HK-2 (cell line): Measurements from ENCODE around the gene PAAF1.

Experiments
- DNase-seq: peaks from one replicate; pipeline ENCODE4 v3.0.0-alpha.2; 2018; ENCODE audit not compliant: unreplicated experiment

PAAF1 gene

DNA sequence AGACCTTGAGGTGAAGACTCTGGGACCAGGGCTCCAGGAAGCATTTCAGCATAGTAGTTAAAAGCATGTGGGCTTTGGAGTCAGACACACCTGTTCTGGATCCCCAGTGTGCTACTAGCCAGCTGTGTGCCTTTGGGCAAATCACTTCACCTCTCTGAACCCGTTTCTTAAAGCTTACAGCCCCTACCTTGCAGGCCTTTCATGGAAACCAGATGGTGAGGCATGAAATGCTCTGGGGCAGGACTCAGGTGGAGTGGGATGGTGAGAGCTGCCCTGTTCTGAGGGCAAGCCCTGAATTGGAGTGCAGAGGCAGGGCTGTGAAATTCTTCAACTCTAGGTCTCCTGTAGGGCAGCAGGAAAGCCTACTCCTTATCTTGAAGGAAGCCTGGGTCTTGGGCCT is 95.4 kb downstream of the PAAF1 start:
- no peak for DNase-seq

DNA sequence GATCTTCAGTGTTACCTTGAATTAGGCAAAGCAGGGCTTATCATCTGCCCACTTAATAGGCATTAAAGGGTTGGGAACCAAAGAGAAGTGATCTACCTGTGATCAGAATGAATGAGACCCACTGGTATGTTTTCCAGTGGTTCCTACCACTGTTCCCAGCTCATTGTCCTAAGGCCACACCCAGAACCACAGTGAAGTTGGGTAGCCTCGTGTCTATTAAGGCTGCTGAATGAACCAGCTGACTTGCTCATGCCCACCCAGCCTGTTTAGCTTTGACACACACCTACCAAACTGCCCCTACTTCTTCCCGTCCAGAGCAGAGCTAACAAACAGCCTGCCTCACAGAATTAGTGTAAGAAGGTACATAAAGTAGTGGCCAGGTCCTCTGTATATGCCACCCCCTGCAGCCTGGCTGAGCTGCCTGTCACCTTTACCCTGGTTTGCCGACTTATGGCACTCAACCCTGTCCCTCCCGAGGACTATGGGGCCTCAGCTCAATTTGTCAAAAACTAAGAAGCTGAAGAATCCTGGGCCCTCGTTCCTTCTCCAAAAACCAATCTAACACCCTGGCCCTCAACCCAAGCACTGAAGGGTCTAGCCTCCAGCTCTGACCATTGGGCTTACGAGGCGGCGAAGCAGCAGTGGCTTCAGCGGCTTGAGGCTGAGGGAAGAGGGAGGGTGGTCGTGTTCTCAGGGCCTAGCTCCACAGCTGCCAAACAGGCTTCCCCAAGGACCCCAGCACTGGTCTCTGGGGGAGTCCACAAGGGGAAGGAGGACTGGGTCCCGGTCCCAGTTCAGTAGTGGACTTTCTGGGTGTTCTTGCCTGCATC is 96.0 kb downstream of the PAAF1 start:
- peak; percentile 32 for DNase-seq

DNA sequence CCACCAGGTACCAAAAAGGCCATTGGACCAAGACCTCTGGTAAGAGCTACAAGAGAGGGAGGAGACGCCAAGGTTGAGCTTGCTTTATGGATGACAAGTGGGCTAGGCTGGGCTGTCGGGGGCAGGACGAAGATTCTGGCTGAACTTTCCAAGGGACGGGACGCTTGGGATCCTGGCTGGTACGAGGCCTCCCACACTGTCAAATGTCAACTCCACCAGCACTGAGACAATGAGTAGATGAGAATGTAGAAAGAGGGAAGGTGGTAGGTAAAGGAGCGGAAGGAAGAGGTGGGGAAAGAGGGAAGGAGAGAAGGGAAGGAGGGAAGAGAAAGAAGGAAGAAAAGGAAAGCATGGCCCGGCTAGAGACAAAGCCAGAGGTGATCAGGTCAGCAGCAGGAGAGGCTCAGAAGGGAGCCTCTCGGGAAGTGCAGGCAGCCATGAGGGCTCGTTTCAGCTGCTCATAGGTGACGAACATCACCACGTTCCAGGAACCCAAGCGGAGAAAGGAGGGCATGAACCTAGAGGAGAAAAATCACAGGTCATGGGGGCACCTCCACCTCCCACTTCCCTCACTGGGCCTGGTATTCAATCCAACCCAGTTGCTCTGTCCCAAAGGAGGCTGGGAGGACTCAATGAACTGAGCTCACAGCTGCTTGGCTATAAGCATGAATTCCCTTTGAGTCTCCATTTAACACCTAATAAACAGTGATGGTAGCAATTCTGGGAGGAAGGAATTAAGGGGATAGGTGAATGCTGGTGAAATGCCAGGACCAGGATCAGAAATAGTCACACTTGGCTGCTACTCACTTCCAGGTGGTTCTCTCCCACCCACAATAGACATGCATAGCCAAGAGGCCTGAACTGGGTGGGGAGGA is 98.0 kb downstream of the PAAF1 start:
- no peak for DNase-seq

DNA sequence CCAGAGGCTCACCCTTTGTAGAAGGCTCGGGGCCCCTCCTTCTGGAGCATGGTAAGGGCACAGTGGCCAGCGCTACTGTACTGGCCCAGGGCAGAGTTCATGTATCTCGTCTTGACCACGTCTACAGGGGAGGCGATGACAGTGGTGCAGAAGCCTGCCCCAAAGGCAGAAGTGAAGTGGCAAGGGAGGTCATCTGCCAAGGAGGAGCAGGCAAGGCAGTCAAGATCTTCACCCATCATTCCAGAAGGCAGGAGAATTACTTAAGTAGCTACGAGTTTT is 98.6 kb downstream of the PAAF1 start:
- DNase-seq: no peak

DNA sequence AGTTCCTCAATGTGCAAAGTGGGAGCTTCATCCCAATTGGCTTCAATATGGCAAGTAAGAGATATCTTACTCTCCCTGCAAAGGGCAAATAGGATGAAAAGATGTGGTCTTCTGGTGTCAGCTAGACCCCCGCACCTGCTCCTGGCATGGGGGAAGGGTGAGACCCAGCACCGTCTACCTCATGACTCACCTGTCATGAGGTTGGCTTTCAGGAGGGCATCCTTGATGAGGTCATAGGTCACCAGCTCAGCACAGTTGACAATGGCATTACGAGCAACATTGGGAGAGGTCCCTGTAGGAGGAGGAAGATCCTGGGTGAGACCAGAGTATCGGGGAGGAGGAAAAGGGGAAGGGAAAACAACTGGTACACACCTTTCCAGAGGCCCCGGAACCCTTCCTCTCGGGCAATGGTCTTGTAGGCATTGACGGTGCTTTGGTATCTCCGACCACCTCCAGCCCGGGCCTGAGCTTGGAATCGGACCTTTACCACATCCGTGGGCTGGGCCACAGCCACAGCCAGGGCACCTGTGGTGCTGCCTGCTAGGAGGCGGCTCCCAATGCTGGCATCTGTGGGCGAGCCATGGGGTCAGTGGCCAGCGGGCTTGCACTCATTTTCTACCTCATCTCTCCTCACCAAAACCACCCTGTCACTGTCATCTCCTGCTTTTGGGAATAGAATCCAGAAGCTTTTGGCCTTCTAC is 99.8 kb downstream of the PAAF1 start:
- DNase-seq: no peak

DNA sequence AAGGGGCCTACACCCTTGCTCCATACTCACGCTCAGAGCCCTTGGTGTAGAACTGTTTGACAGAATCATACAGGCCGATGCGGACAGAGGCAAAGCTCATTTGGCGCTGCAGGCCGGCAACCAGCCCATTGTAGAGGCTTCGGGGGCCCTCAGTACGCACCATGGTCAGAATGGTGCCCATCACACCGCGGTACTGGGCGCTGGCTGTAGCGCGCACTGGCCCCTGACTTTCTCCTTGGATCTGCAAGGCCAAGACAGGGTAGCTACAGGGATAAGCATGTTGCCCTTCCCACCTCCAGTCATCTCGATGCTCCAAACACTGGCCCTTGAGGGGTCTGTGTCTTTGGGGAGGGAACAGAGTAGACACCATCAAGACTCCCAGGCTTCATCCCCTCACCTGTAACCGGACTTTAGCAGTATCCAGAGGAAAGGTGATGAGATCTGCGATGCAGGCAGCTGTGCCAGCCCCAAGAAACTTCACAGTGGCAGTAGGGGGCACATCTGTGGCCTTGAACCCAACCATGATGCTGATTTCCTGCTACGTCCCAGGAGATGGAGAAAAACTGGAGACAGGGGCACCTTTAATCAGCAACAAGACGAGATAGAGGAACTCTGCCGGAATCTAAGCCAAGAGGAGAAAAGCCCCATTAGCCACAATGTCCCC is 101.2 kb downstream of the PAAF1 start:
- no peak for DNase-seq

DNA sequence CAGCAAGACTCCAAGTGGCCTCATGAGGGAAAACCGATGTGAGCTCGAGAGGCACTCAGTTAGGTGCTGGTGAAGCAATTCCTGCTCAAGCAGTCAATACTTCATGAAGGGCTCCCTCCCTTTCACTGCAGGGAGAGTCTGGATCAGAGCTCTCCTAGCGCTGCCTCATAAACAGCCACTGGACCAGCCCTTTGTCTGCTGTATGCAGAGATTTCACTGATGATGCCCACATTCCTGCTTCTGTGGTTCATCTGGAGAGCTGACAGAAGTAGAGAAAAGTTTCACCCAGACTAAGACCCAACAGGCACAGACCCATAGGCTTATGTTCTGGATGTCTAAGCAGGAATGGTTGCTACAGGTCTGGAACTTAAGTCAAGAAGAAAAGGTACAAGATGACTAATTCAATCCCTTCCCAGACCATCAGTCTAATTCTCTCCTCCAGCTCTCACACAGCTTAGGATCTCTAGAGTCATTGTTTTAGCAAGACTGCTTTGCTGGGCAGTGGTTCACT is 101.8 kb downstream of the PAAF1 start:
- no peak for DNase-seq

DNA sequence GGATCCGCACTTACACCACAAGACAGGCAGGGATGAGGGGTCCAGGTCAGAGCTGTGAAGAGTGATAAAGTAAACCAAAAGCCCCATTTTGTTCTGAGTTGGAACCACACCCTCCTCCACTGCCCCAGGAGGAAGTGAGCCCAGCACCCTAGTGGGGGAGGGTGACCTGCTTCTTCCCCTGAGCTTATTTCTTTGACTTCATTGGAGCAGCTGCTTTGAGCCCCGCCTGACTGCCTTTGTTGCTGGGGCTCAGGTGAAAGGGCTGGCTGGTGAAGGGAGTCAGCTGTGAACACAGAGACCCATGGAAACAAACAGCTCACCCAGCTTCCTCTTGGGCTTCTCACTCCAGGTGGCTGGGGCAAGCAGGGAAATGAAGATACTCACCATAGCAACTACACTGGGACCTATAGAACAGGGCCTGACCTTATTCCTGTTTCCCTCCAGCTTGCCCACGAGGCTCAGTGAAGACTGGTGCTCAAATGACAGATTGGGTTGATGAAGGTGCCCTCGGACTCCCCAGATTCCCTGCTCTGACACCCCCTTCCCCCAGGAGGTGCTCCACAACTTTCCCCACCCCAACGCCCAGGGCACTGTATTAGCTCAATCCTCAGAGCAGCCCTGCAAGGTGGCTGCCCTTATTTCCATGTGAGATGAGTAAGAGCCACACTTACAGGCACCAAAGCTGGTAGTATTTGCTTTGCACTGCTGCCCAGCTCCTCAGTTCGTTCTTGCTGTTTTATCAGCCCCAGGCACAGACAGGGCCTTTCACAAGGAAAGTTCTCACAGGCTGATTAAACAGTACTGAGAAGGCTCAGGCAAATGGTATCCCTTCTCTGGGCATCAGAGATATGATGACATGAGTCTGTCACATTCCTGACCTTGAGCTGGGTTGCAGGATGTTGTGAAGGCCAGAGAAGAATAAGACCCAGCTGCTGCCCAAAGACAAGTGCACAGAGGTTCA is 103.5 kb downstream of the PAAF1 start:
- DNase-seq: no peak
